ENCODE measurements around the gene ABCA8. TPM values are rescaled to one million over a fixed set of nuclear protein-coding genes. Genes with fewer than 3 reads are reported as not detected.
"Not testable (repeated sequence)": the region's sequence is repeated elsewhere in the genome, so short reads cannot be mapped to it uniquely, and the experiment has no call there.

ABCA8 gene
- total RNA-seq, 1 donor from 2014 or later: 119 TPM

- not testable (repeated sequence) for DNase-seq
Observed at GRCh38 chr17:68824185-68824584, 131.0 kb downstream of the ABCA8 start.

- no peak for DNase-seq
Observed at GRCh38 chr17:68822719-68823289, 132.4 kb downstream of the ABCA8 start.

GRCh38 chr17:68821860-68822696, 133.1 kb downstream of the ABCA8 start:
- DNase-seq: no peak

GRCh38 chr17:68820825-68821481, 134.2 kb downstream of the ABCA8 start:
- DNase-seq: no peak

GRCh38 chr17:68820476-68820824, 134.7 kb downstream of the ABCA8 start:
- no peak for DNase-seq

GRCh38 chr17:68819465-68819864, 135.7 kb downstream of the ABCA8 start:
- DNase-seq: no peak

Other genes starting within 250 kb of the ABCA8 start
- 18.9 TPM for gene ABCA9, start 105.5 kb upstream of the ABCA8 start, total RNA-seq
- gene ABCA6, start 186.5 kb upstream of the ABCA8 start, total RNA-seq: 46.1 TPM